NCI-H1436 (cell line): ENCODE measurements around the gene SCFD2.
"Not testable (repeated sequence)": the region's sequence is repeated elsewhere in the genome, so short reads cannot be mapped to it uniquely, and the experiment has no call there.

ENCODE experiments used
- DNase-seq: peaks from one replicate; lab custom pipeline; 2025; lab: John Stamatoyannopoulos, UW

The SCFD2 gene

GRCh38 chr4:52852041-52852440 is 513.8 kb downstream of the SCFD2 start:
- no peak for DNase-seq

GRCh38 chr4:52850406-52851124 is 515.3 kb downstream of the SCFD2 start:
- DNase-seq: no peak

GRCh38 chr4:52848254-52848653 is 517.6 kb downstream of the SCFD2 start:
- DNase-seq: no peak

GRCh38 chr4:52846502-52846901 is 519.4 kb downstream of the SCFD2 start:
- DNase-seq: no peak

- DNase-seq: no peak
These were observed 521.3 kb downstream of the SCFD2 start for GRCh38 chr4:52844596-52844995.

GRCh38 chr4:52843958-52844357 is 521.9 kb downstream of the SCFD2 start:
- no peak for DNase-seq

- DNase-seq: no peak
These were observed 522.5 kb downstream of the SCFD2 start for GRCh38 chr4:52843351-52843750.

GRCh38 chr4:52842792-52843191 is 523.1 kb downstream of the SCFD2 start:
- no peak for DNase-seq

- DNase-seq: no peak
These were observed 524.0 kb downstream of the SCFD2 start for GRCh38 chr4:52841682-52842456.

- DNase-seq: no peak
These were observed 525.1 kb downstream of the SCFD2 start for GRCh38 chr4:52840531-52841370.

GRCh38 chr4:52838729-52839586 is 526.9 kb downstream of the SCFD2 start:
- no peak for DNase-seq

- no peak for DNase-seq
These were observed 527.9 kb downstream of the SCFD2 start for GRCh38 chr4:52837716-52838558.

GRCh38 chr4:52836678-52837077 is 529.2 kb downstream of the SCFD2 start:
- DNase-seq: no peak

- no peak for DNase-seq
These were observed 529.7 kb downstream of the SCFD2 start for GRCh38 chr4:52836120-52836519.

GRCh38 chr4:52834641-52835456 is 531.0 kb downstream of the SCFD2 start:
- DNase-seq: not testable (repeated sequence)

GRCh38 chr4:52833941-52834525 is 531.8 kb downstream of the SCFD2 start:
- DNase-seq: no peak

GRCh38 chr4:52825460-52826090 is 540.3 kb downstream of the SCFD2 start:
- DNase-seq: no peak

GRCh38 chr4:52824603-52825459 is 541.0 kb downstream of the SCFD2 start:
- no peak for DNase-seq
